Astrocyte (in vitro differentiated cells and primary cell): Measurements from ENCODE around the gene C22orf31.

Source experiments
- CTCF ChIP-seq: IDR thresholded peaks from 2 replicates; pipeline ENCODE4 v1.5.1; 2011; ENCODE audit warnings: low read depth, mild to moderate bottlenecking, inconsistent platforms, low read length, moderate library complexity; ENCODE audit not compliant: insufficient read depth
- EZH2 ChIP-seq: IDR thresholded peaks from 2 replicates; pipeline ENCODE4 v1.6.1; 2012; ENCODE audit warnings: mild to moderate bottlenecking, low read length, inconsistent platforms; ENCODE audit not compliant: insufficient read depth

- TF ChIP-seq CTCF, result no peak
- no peak for TF ChIP-seq EZH2
These were observed 39.4 kb downstream of the C22orf31 start for GRCh38 chr22:29022101-29022817.
